ENCODE measurements around the gene FBXO48.

GRCh38 chr2:68458981-68459380 is 8.1 kb downstream of the FBXO48 start:
- TF ChIP-seq CTCF (IDR thresholded peaks at IDR 0.05) = no peak
- TF ChIP-seq POLR2A (IDR thresholded peaks at IDR 0.05) = no peak

Data from adrenal gland (tissue), 5 donors.